ENCODE results near the gene ANKRD13B. TPM values are rescaled to one million over a fixed set of nuclear protein-coding genes. Genes with fewer than 3 reads are reported as not detected.

ANKRD13B gene
- total RNA-seq, 2 donors from 2014 or later, result 2.7 to 30.0 TPM

DNA sequence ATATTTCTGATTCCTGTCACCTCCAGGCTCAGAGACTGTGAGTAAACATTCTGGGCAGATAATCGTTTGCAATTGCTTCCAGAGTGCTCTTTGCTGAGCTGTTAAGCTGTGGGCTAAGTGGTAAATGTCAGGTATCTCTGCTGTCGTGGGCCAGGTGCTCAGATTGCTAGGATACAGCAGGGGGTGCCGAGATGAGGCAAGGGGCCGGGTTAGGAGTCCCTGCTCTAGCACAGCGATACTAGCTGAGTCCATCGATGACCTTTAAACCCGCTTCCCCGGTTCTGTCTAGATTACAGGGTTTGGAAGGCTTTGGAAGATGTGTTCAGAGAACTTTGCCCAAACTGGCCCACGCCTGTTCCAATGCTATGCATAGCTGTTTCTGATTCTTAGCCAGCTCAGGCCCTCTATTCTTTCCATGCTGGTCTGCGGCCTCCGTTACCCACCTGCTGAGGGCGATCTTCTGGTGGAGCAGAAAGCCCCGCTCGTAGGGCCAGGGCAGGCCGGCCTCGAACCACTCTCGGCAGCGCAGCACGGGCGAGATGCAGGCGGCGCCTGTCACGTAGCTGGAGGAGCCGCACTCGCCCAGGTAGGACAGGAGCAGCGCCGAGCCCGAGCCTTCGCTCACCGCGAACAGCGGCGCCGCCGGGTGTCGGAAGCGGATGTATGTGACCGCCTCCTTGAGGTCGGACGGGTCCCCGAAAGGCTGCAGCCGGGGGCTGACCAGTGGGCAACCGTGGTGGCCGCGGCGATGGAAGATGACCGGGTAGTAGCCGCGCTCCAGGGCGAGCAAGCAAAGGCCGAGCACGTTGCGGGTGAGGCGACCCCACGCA, 27.1 kb upstream of the ANKRD13B start:
- peak; percentile 5 for DNase-seq (ENCODE audit: low spot score)
- no peaks in the 10 kb centered on the region for H3K27me3 ChIP-seq (replicated peaks; ENCODE audit: insufficient read depth)
- intact Hi-C loops (cut with DNase I), result no loop called here
- peaks cover 4% of the 10 kb centered on the region for H3K4me1 ChIP-seq (replicated peaks)
- no peaks in the 10 kb centered on the region for H3K9me3 ChIP-seq
- WGBS, result 32% methylated on average over 55 of the region's 55 CpGs
- H3K4me3 ChIP-seq, result peak overlapping the region; percentile 61 to 62
- no peaks in the 10 kb centered on the region for H3K36me3 ChIP-seq
- peak overlapping the region; percentile 85 to 90 for H3K27ac ChIP-seq
- TF ChIP-seq, protein P1, sequence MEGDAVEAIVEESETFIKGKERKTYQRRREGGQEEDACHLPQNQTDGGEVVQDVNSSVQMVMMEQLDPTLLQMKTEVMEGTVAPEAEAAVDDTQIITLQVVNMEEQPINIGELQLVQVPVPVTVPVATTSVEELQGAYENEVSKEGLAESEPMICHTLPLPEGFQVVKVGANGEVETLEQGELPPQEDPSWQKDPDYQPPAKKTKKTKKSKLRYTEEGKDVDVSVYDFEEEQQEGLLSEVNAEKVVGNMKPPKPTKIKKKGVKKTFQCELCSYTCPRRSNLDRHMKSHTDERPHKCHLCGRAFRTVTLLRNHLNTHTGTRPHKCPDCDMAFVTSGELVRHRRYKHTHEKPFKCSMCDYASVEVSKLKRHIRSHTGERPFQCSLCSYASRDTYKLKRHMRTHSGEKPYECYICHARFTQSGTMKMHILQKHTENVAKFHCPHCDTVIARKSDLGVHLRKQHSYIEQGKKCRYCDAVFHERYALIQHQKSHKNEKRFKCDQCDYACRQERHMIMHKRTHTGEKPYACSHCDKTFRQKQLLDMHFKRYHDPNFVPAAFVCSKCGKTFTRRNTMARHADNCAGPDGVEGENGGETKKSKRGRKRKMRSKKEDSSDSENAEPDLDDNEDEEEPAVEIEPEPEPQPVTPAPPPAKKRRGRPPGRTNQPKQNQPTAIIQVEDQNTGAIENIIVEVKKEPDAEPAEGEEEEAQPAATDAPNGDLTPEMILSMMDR (IDR thresholded peaks at IDR 0.05), result no peak

DNA sequence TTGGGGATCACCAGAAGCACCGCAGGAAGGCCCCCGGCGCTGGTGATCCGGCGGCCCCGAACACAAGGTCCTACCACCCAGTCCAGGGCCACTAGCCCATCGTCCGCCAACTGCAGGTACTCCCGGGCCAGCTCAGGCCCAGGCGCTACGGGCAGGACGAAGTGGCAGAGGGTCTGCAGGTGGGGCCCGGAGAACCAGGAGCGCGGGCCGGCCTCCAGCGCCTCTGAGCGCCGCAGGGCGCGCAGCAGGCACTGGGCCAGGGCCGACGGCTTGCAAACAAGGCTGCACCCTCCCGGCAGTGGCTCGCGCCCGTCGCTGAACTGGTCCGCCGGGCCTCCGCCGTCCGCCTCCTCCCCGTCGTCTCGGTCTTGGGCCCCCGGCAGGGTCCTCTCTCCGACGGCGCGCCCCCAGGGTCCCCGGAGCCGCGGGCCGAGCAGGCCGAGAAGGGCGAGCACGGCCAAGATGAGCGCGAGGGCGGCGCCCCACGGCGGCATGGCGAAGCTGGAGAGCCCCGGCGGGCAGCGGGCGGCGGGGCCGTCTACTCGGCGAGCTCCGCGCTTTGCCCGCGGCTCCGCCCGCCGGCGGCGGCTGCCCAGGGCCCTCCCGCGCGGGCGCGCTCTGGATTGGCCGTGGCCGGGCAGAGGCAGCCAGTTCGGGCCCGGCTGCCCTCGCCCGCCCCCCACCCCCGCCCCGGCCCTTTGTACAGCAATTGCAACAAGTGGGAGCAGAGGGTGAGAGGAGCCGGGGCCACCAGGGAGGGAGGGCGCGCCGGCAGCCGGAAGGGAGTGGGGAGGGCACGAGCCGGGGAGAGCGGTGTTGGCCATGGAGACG, 26.2 kb upstream of the ANKRD13B start, which contains the start of gene ABHD15:
Gene ABHD15 (minus strand): TSS at position 565 of the 831 bp plus-strand sequence. CDS start 71 bp downstream, at position 494.
- H3K36me3 ChIP-seq, result no peaks in the 10 kb centered on the region
- DNase-seq (ENCODE audit: low spot score), result peak; percentile 53
- peaks cover 4% of the 10 kb centered on the region for H3K4me1 ChIP-seq (replicated peaks)
- H3K9me3 ChIP-seq, result no peaks in the 10 kb centered on the region
- H3K4me3 ChIP-seq, result peak within 1 kb of the TSS; percentile 61 to 62
- no peak for TF ChIP-seq POLR2AphosphoS5 (IDR thresholded peaks at IDR 0.05)
- TF ChIP-seq, protein P1 (IDR thresholded peaks at IDR 0.05), result no peak
- TF ChIP-seq POLR2A (IDR thresholded peaks at IDR 0.05), result peak; percentile 15
- 6% methylated on average over 46 of the region's 94 CpGs for WGBS
- no peaks in the 10 kb centered on the region for H3K27me3 ChIP-seq (replicated peaks; ENCODE audit: insufficient read depth)
- H3K27ac ChIP-seq, result peak within 1 kb of the TSS; percentile 85 to 90
- intact Hi-C loops (cut with DNase I), result no loop called here

DNA sequence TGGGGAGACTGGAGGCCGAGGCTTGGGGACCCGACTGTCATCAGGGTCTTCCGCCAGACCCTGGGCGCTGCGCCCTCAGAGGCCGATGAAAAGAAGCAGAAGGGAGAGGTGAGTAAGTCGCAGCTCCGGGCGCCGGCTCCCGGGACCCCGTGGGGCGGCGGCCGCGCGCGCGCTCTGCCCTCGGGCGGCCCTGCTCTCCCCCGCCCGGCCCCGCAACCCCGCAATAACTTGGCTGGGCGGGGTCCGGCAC, 25.7 kb upstream of the ANKRD13B start:
- under 1% methylated on average over 27 of the region's 27 CpGs for WGBS

DNA sequence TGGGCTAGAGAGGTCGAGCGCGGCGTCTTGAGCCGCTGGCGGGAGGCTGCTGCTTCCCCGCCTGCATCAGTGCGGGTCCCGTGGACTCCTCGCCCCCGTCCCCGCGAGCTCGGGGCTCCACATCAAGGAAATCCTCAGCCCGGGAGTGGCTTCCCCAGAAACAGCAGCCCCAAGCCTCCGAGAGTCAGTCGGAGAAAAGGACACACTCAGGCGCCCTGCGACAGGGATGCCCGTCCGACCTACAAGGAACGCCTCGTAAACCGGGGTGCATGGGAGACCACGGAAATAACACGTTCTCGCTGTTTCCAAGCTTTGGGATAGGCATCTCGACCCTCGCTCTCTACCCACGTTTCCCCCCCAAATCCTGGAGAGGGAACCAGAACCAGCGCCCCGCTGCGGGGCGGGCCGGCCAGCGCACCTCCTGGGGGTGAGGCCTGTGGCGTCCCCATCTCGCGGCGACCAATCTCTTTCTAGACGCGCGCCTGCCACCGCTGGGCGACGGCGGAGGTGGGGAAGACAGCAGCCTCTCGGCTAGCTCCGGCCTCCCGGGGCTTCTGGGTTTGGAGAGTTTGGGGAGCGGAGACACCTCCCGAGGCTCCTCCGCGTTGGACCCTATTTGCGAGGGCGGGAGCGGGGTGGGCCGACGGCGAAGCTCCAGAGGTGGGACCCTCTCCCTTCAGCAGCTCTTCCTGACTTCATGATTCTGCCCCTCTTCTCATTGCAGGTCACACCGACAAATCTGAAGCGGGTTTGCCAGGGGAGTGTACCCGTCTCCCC, 25.2 kb upstream of the ANKRD13B start:
- peak overlapping the region; percentile 85 to 90 for H3K27ac ChIP-seq
- no peaks in the 10 kb centered on the region for H3K36me3 ChIP-seq
- no peaks in the 10 kb centered on the region for H3K27me3 ChIP-seq (replicated peaks; ENCODE audit: insufficient read depth)
- TF ChIP-seq, protein P1 (IDR thresholded peaks at IDR 0.05), result peak in 2 of 4 experiments; percentile 48 to 51
- TF ChIP-seq POLR2AphosphoS5 (IDR thresholded peaks at IDR 0.05), result no peak
- DNase-seq (ENCODE audit: low spot score), result peak; percentile 56
- WGBS, result under 1% methylated on average over 46 of the region's 63 CpGs
- H3K9me3 ChIP-seq, result no peaks in the 10 kb centered on the region
- H3K4me1 ChIP-seq (replicated peaks), result peaks cover 4% of the 10 kb centered on the region
- intact Hi-C loops (cut with DNase I), result no loop called here
- H3K4me3 ChIP-seq, result peak overlapping the region; percentile 61 to 62

More for the DNA sequence above, 25.7 kb upstream of the ANKRD13B start:
- Histone ChIP-seq H3K4me1 (replicated peaks) (peaks cover 4% of the 10 kb centered on the region), H3K4me3 (peak overlapping the region; percentile 61 to 62), H3K36me3 (no peaks in the 10 kb centered on the region), H3K27ac (peak overlapping the region; percentile 85 to 90), H3K9me3 (no peaks in the 10 kb centered on the region), H3K27me3 (replicated peaks; ENCODE audit: insufficient read depth) (no peaks in the 10 kb centered on the region)
- DNase-seq (ENCODE audit: low spot score), result no peak
- intact Hi-C loops (cut with DNase I), result no loop called here
- TF ChIP-seq, protein P1 (IDR thresholded peaks at IDR 0.05), result no peak
- no peak for TF ChIP-seq POLR2A (IDR thresholded peaks at IDR 0.05)
- no peak for TF ChIP-seq POLR2AphosphoS5 (IDR thresholded peaks at IDR 0.05)
